A673 (cell line): ENCODE results near the gene CCDC88B. TPM values are rescaled to one million over a fixed set of nuclear protein-coding genes. Genes with fewer than 3 reads are reported as not detected.
"Not testable (repeated sequence)": the region's sequence is repeated elsewhere in the genome, so short reads cannot be mapped to it uniquely, and the experiment has no call there.

ENCODE experiments used
- BruUV-seq: library from RNA; stranded (reverse); fragments of 400-500 nt; replicated peaks from 2 replicates; lab custom pipeline; 2021; lab: Mats Ljungman, UMichigan
- CTCF ChIA-PET: fragments of 300-600 bp; sonication (Branson Sonifier 250); formaldehyde crosslinking; loops from one replicate; lab custom pipeline; 2022; ENCODE audit warnings: antibody characterized with exemption; lab: Charles Lee
- POLR2A ChIA-PET: fragments of 300-600 bp; sonication (Branson Sonifier 250); formaldehyde crosslinking; loops from one replicate; lab custom pipeline; 2022; ENCODE audit warnings: antibody characterized with exemption; ENCODE audit not compliant: low non-redundant PET; lab: Charles Lee
- DNase-seq: peaks from one replicate; pipeline ENCODE4 v3.0.0-alpha.2; 2015; ENCODE audit warnings: low spot score
- H3K27ac ChIP-seq: fragments of 200-600 bp; sonication (generic); 2 replicates; pipeline ENCODE4 v1.5.1; 2016; ENCODE audit warnings: mixed run types, low read depth, mild to moderate bottlenecking, mixed read lengths, antibody characterized with exemption, low read length; ENCODE audit not compliant: poor library complexity, severe bottlenecking
- H3K27me3 ChIP-seq: fragments of 200-600 bp; sonication (generic); replicated peaks from 2 replicates; pipeline ENCODE4 v1.6.1; 2017; ENCODE audit warnings: mixed run types, low read depth, mild to moderate bottlenecking, mixed read lengths, antibody characterized with exemption, low read length; ENCODE audit not compliant: insufficient read depth, poor library complexity
- H3K36me3 ChIP-seq: fragments of 200-600 bp; sonication (generic); 2 replicates; pipeline ENCODE4 v1.6.1; 2016; ENCODE audit warnings: mixed run types, mild to moderate bottlenecking, mixed read lengths, antibody characterized with exemption, low read length; ENCODE audit not compliant: insufficient read depth, poor library complexity, severe bottlenecking
- H3K4me1 ChIP-seq: fragments of 200-600 bp; sonication (generic); 2 replicates; pipeline ENCODE4 v1.6.1; 2017; ENCODE audit warnings: mixed run types, mild to moderate bottlenecking, mixed read lengths, antibody characterized with exemption, low read length; ENCODE audit not compliant: insufficient read depth, poor library complexity, severe bottlenecking
- H3K4me3 ChIP-seq: fragments of 200-600 bp; sonication (generic); 2 replicates; pipeline ENCODE4 v1.5.1; 2016; ENCODE audit warnings: low read depth, mixed run types, mild to moderate bottlenecking, mixed read lengths, low read length; ENCODE audit not compliant: poor library complexity, severe bottlenecking
- H3K9me3 ChIP-seq: fragments of 200-600 bp; sonication (generic); 2 replicates; pipeline ENCODE4 v1.6.1; 2016; ENCODE audit warnings: mixed run types, low read depth, mild to moderate bottlenecking, mixed read lengths, antibody characterized with exemption, low read length; ENCODE audit not compliant: poor library complexity, severe bottlenecking
- EZH2 ChIP-seq: fragments of 200-600 bp; sonication (generic); IDR thresholded peaks from 2 replicates; pipeline ENCODE4 v1.6.1; 2017; ENCODE audit warnings: borderline replicate concordance, low read depth, mild to moderate bottlenecking, mixed read lengths, antibody characterized with exemption, low read length; ENCODE audit not compliant: poor library complexity, severe bottlenecking
- intact Hi-C: fragments of 100-400 bp; cut with micrococcal nuclease; formaldehyde crosslinking; loops from one replicate; pipeline ENCODE4 v1.10.0; 2022; ENCODE audit not compliant: unreplicated experiment
- total RNA-seq: library from RNA; stranded (reverse); gene quantifications from 2 replicates; pipeline ENCODE4 v1.2.3, GENCODE V29; 2021
- TF ChIP-seq, protein P1 (sequence below): fragments of 300-800, 200-600 bp; sonication (generic); conservative IDR thresholded peaks from 2 replicates; pipeline ENCODE4 v1.5.1; 2017; ENCODE audit warnings: low read depth, mild to moderate bottlenecking, antibody characterized with exemption, low read length, moderate library complexity, mixed read lengths

Gene CCDC88B
- total RNA-seq, 1 experiment from 2014 or later = 0.47 TPM

DNA sequence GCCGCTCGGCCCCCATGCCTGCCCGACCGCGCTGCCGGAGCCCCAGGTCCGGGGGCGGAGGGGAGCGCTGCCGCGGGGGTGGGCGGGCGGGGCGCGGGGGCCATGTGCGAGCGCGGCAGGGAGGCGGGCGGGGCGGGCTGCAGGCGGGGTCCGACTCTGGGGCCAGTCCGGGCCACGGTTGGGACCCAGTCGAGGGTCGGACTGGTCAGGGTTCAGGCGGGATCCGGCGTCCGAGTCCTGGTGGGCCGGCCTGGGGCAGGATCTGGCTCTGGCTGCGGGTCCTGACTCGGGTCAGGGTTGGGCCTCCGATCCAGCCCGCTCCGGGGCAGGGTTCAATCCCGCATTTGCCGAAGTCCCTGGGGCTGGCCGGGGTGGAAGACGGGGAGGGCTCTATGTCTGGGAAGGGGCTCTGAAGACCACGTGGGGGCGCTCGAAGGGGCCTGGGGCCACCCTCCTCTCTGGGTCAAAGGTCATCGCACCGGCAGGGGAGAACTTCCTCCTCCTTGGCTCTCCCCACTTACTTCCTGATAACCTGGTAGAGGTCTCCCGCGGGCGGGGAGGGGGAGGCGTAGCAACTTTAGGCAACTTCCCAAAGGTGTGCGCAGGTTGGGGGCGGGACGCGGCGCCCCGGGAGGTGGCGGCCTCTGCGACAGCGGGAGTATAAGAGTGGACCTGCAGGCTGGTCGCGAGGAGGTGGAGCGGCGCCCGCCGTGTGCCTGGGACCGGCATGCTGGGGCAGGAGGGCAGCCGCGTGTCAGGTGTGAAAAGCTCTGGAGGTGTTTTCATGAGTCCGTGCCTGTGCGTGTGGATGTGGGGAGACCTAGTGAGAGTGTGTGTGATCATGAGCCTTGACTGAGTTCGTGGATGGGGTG lies 34.1 kb upstream of the CCDC88B start:
- TF ChIP-seq, protein P1, sequence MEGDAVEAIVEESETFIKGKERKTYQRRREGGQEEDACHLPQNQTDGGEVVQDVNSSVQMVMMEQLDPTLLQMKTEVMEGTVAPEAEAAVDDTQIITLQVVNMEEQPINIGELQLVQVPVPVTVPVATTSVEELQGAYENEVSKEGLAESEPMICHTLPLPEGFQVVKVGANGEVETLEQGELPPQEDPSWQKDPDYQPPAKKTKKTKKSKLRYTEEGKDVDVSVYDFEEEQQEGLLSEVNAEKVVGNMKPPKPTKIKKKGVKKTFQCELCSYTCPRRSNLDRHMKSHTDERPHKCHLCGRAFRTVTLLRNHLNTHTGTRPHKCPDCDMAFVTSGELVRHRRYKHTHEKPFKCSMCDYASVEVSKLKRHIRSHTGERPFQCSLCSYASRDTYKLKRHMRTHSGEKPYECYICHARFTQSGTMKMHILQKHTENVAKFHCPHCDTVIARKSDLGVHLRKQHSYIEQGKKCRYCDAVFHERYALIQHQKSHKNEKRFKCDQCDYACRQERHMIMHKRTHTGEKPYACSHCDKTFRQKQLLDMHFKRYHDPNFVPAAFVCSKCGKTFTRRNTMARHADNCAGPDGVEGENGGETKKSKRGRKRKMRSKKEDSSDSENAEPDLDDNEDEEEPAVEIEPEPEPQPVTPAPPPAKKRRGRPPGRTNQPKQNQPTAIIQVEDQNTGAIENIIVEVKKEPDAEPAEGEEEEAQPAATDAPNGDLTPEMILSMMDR = peak; percentile 61
- TF ChIP-seq EZH2 = no peak
- H3K27ac ChIP-seq = peak overlapping the region; percentile 84
- peak overlapping the region; percentile 83 for H3K4me3 ChIP-seq
- peaks cover 12% of the 10 kb centered on the region for H3K4me1 ChIP-seq
- no peaks in the 10 kb centered on the region for H3K27me3 ChIP-seq
- TSS peak; percentile 39 for BruUV-seq
- POLR2A ChIA-PET = interaction anchor here (0.6 kb wide), 1 partner anchor 112 kb away, joined by 6 read pairs; no protein-coding TSS in a partner anchor
- CTCF ChIA-PET = interaction anchor here (0.6 to 0.9 kb wide), 4 partner anchors 16 to 527 kb away, joined by 3 to 6 read pairs (median 4); no protein-coding TSS in a partner anchor
- no peaks in the 10 kb centered on the region for H3K9me3 ChIP-seq
- intact Hi-C loops = loop anchor here (2.0 kb wide), 2 partner anchors 35 to 65 kb away; partner anchors contain the start of gene FKBP2
- peak; percentile 79 for DNase-seq
- H3K36me3 ChIP-seq = peaks cover 4% of the 10 kb centered on the region

DNA sequence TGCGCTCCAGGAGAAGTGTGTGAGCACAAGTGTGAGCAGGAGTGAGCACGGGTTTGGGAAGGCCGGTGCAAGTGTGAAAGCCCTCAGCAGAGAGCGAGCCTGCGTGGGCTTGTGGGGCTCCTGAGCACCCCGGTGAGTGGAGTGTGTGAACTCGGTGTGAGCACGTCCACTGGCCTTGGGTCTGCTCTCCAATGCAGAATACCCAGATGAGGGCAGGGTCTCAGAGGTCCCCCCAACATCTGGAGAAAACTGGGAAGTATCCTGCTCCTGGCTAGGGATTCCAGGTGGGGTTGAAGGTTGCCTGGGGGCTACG lies 33.5 kb upstream of the CCDC88B start:
- peak overlapping the region; percentile 83 for H3K4me3 ChIP-seq
- no TSS peak for BruUV-seq
- intact Hi-C loops = no loop called here
- H3K4me1 ChIP-seq = peaks cover 12% of the 10 kb centered on the region
- peak overlapping the region; percentile 84 for H3K27ac ChIP-seq
- DNase-seq = no peak
- ChIA-PET CTCF (no interaction called here), POLR2A (no interaction called here)
- peaks cover 4% of the 10 kb centered on the region for H3K36me3 ChIP-seq
- no peaks in the 10 kb centered on the region for H3K27me3 ChIP-seq
- TF ChIP-seq, protein P1 = no peak
- no peak for TF ChIP-seq EZH2
- no peaks in the 10 kb centered on the region for H3K9me3 ChIP-seq

DNA sequence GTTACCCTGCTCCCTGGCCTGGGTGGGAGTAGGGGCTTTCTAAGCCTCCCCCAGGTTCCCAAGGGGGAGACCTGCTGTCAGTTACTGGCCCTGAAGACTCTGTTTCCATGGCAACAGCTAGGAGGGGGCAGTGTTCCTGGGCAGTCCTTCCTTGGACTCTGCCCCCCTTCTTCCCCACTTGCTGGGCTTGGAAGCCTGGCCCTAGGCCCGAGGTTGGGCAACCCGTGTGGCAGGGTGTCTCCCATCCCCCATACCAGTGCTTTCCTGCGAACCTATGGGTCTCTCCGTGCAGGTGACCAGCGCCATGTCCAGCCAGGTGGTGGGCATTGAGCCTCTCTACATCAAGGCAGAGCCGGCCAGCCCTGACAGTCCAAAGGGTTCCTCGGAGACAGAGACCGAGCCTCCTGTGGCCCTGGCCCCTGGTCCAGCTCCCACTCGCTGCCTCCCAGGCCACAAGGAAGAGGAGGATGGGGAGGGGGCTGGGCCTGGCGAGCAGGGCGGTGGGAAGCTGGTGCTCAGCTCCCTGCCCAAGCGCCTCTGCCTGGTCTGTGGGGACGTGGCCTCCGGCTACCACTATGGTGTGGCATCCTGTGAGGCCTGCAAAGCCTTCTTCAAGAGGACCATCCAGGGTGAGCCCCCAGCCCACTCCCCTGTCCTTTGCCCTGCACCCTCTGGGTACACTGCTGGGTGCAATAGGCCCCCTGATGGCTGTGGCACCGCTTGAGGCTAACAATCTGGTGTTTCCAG lies 33.0 kb upstream of the CCDC88B start:
- intact Hi-C loops = no loop called here
- Histone ChIP-seq H3K4me1 (peaks cover 12% of the 10 kb centered on the region), H3K9me3 (no peaks in the 10 kb centered on the region), H3K36me3 (peaks cover 4% of the 10 kb centered on the region), H3K27ac (peak overlapping the region; percentile 84), H3K4me3 (peak overlapping the region; percentile 83), H3K27me3 (no peaks in the 10 kb centered on the region)
- TF ChIP-seq, protein P1 = no peak
- no peak for TF ChIP-seq EZH2
- POLR2A ChIA-PET = no interaction called here
- BruUV-seq = no TSS peak
- CTCF ChIA-PET = no interaction called here
- no peak for DNase-seq

GRCh38 chr11:64307795-64308194 lies 32.2 kb upstream of the CCDC88B start:
- Histone ChIP-seq H3K27ac (peak overlapping the region; percentile 14), H3K4me1 (peaks cover 12% of the 10 kb centered on the region)
- H3K27me3 ChIP-seq, H3K4me3 ChIP-seq, H3K9me3 ChIP-seq, POLR2A ChIA-PET, intact Hi-C loops, DNase-seq, CTCF ChIA-PET, H3K36me3 ChIP-seq, BruUV-seq: not testable (repeated sequence)
